HG03571 (cell line): ENCODE data around the gene NME9.

Experiments used
- ATAC-seq: cut with Tn5 transposase; IDR thresholded peaks from one replicate; pipeline ENCODE4 v1.9.1; 2021; ENCODE audit not compliant: unreplicated experiment

NME9 gene

GRCh38 chr3:138284957-138285477 is 44.6 kb downstream of the NME9 start:
- no peak for ATAC-seq

- ATAC-seq: no peak
These were observed 45.6 kb downstream of the NME9 start for GRCh38 chr3:138284079-138284478.

- ATAC-seq: no peak
These were observed 46.8 kb downstream of the NME9 start for GRCh38 chr3:138282836-138283235.

- no peak for ATAC-seq
These were observed 48.1 kb downstream of the NME9 start for GRCh38 chr3:138281561-138281960.

GRCh38 chr3:138271189-138271794 is 58.4 kb downstream of the NME9 start:
- ATAC-seq: no peak

- ATAC-seq: no peak
These were observed 59.4 kb downstream of the NME9 start for GRCh38 chr3:138270245-138270644.

- no peak for ATAC-seq
These were observed 62.6 kb downstream of the NME9 start for GRCh38 chr3:138267083-138267482.

- ATAC-seq: no peak
These were observed 63.9 kb downstream of the NME9 start for GRCh38 chr3:138265745-138266144.

- ATAC-seq: no peak
These were observed 66.5 kb downstream of the NME9 start for GRCh38 chr3:138263104-138263503.

- ATAC-seq: no peak
These were observed 69.0 kb downstream of the NME9 start for GRCh38 chr3:138260611-138261010.

GRCh38 chr3:138259126-138259525 is 70.5 kb downstream of the NME9 start:
- ATAC-seq: no peak

- no peak for ATAC-seq
These were observed 71.7 kb downstream of the NME9 start for GRCh38 chr3:138257986-138258385.

- no peak for ATAC-seq
These were observed 73.6 kb downstream of the NME9 start for GRCh38 chr3:138256022-138256421.

GRCh38 chr3:138254216-138254615 is 75.4 kb downstream of the NME9 start:
- ATAC-seq: no peak

- ATAC-seq: no peak
These were observed 76.0 kb downstream of the NME9 start for GRCh38 chr3:138253609-138254008.
